Mesodermal cell (in vitro differentiated cells): ENCODE measurements around the gene KCMF1.

ENCODE experiments used
- H3K27ac ChIP-seq: 2 replicates; pipeline ENCODE4 v1.7.0; 2013; ENCODE audit warnings: mild to moderate bottlenecking, low read depth, low read length, moderate library complexity; ENCODE audit not compliant: severe bottlenecking
- H3K36me3 ChIP-seq: 2 replicates; pipeline ENCODE4 v1.7.1; 2013; ENCODE audit warnings: mild to moderate bottlenecking, low read length, moderate library complexity; ENCODE audit not compliant: control insufficient read depth, insufficient read depth
- H3K4me1 ChIP-seq: one replicate; pipeline ENCODE4 v1.7.1; 2013; ENCODE audit warnings: mild to moderate bottlenecking, low read length; ENCODE audit not compliant: insufficient read depth, control insufficient read depth, poor library complexity, severe bottlenecking
- H3K4me3 ChIP-seq: 2 replicates; pipeline ENCODE4 v1.7.0; 2013; ENCODE audit warnings: low read length, control low read depth, mild to moderate bottlenecking; ENCODE audit not compliant: insufficient read depth, poor library complexity, severe bottlenecking; ENCODE audit errors: extremely low read depth
- H3K9me3 ChIP-seq: 2 replicates; pipeline ENCODE4 v1.7.1; 2013; ENCODE audit warnings: mild to moderate bottlenecking, low read length, moderate library complexity; ENCODE audit not compliant: control insufficient read depth
- WGBS, 2 experiments: methylation state at CpG; one replicate each; pipeline ENCODE4 v1.1.5; 2013; ENCODE audit warnings: missing lambda C conversion rate in 2 of 2; ENCODE audit not compliant: insufficient coverage in 2 of 2; 5-methylcytosine and 5-hydroxymethylcytosine counted together

The KCMF1 gene

GRCh38 chr2:84957771-84958134 is 13.2 kb upstream of the KCMF1 start:
- Histone ChIP-seq H3K4me1 (peaks cover 25% of the 10 kb centered on the region), H3K27ac (peak overlapping the region; percentile 98), H3K36me3 (peaks cover 14% of the 10 kb centered on the region), H3K4me3 (no peak overlapping the region), H3K9me3 (no peaks in the 10 kb centered on the region)

- Histone ChIP-seq H3K4me1 (peaks cover 25% of the 10 kb centered on the region), H3K4me3 (no peak overlapping the region), H3K36me3 (peaks cover 20% of the 10 kb centered on the region), H3K9me3 (no peaks in the 10 kb centered on the region), H3K27ac (peak overlapping the region; percentile 98)
- 30 to 37% methylated on average over 6 to 10 of the region's 12 CpGs for WGBS, 2 experiments
Observed at GRCh38 chr2:84958135-84959059, 12.6 kb upstream of the KCMF1 start.

GRCh38 chr2:84959095-84959565 is 11.8 kb upstream of the KCMF1 start:
- WGBS, 2 experiments, result 56 to 61% methylated on average over 7 to 8 of the region's 10 CpGs

GRCh38 chr2:84959566-84960506 is 11.1 kb upstream of the KCMF1 start:
- Histone ChIP-seq H3K4me3 (no peak overlapping the region), H3K4me1 (peaks cover 25% of the 10 kb centered on the region), H3K36me3 (peaks cover 31% of the 10 kb centered on the region), H3K9me3 (no peaks in the 10 kb centered on the region), H3K27ac (peak overlapping the region; percentile 98)
- WGBS, 2 experiments, result 51 to 56% methylated on average over 2 to 3 of the region's 5 CpGs

More at GRCh38 chr2:84959095-84959565, 11.8 kb upstream of the KCMF1 start:
- H3K36me3 ChIP-seq, result peaks cover 27% of the 10 kb centered on the region
- peak overlapping the region; percentile 98 for H3K27ac ChIP-seq
- H3K9me3 ChIP-seq, result no peaks in the 10 kb centered on the region
- no peak overlapping the region for H3K4me3 ChIP-seq
- H3K4me1 ChIP-seq, result peaks cover 25% of the 10 kb centered on the region

- H3K4me3 ChIP-seq, result no peak overlapping the region
- no peaks in the 10 kb centered on the region for H3K9me3 ChIP-seq
- H3K27ac ChIP-seq, result no peak overlapping the region
- peaks cover 25% of the 10 kb centered on the region for H3K4me1 ChIP-seq
- H3K36me3 ChIP-seq, result peaks cover 57% of the 10 kb centered on the region
- 96 to 97% methylated on average over 3 to 4 of the region's 4 CpGs for WGBS, 2 experiments
Observed at GRCh38 chr2:84962917-84963316, 8.0 kb upstream of the KCMF1 start.

GRCh38 chr2:84963323-84963691 is 7.7 kb upstream of the KCMF1 start:
- Histone ChIP-seq H3K4me3 (no peak overlapping the region), H3K4me1 (peaks cover 24% of the 10 kb centered on the region), H3K27ac (no peak overlapping the region), H3K9me3 (no peaks in the 10 kb centered on the region), H3K36me3 (peaks cover 61% of the 10 kb centered on the region)
- 87 to 100% methylated on average over 2 of the region's 2 CpGs for WGBS, 2 experiments

- Histone ChIP-seq H3K4me3 (no peak overlapping the region), H3K36me3 (peaks cover 62% of the 10 kb centered on the region), H3K27ac (no peak overlapping the region), H3K4me1 (peaks cover 19% of the 10 kb centered on the region), H3K9me3 (no peaks in the 10 kb centered on the region)
- WGBS, 2 experiments, result 96 to 100% methylated on average over 5 of the region's 9 CpGs
Observed at GRCh38 chr2:84963692-84964405, 7.1 kb upstream of the KCMF1 start.

- Histone ChIP-seq H3K27ac (peak overlapping the region; percentile 16), H3K36me3 (peaks cover 62% of the 10 kb centered on the region), H3K4me1 (peaks cover 12% of the 10 kb centered on the region), H3K9me3 (no peaks in the 10 kb centered on the region), H3K4me3 (no peak overlapping the region)
- WGBS, 2 experiments, result 88 to 91% methylated on average over 8 to 9 of the region's 9 CpGs
Observed at GRCh38 chr2:84964406-84965191, 6.4 kb upstream of the KCMF1 start.

GRCh38 chr2:84965192-84965516 is 5.8 kb upstream of the KCMF1 start:
- Histone ChIP-seq H3K9me3 (no peaks in the 10 kb centered on the region), H3K4me3 (no peak overlapping the region), H3K36me3 (peaks cover 62% of the 10 kb centered on the region), H3K4me1 (peaks cover 7% of the 10 kb centered on the region), H3K27ac (peak overlapping the region; percentile 16)

- 94 to 97% methylated on average over 6 to 7 of the region's 9 CpGs for WGBS, 2 experiments
- no peaks in the 10 kb centered on the region for H3K9me3 ChIP-seq
- peaks cover 62% of the 10 kb centered on the region for H3K36me3 ChIP-seq
- H3K4me3 ChIP-seq, result no peak overlapping the region
- H3K27ac ChIP-seq, result no peak overlapping the region
- H3K4me1 ChIP-seq, result peaks cover 4% of the 10 kb centered on the region
Observed at GRCh38 chr2:84965827-84966226, 5.1 kb upstream of the KCMF1 start.
